ENCODE results near the gene TANGO6. TPM values are rescaled to one million over a fixed set of nuclear protein-coding genes. Genes with fewer than 3 reads are reported as not detected.

TANGO6 gene
- total RNA-seq, 1 donor from 2014 or later, result 3.7 TPM

- H3K9me3 ChIP-seq, result no peaks in the 10 kb centered on the region
- DNase-seq (ENCODE audit: low spot score in 2 of 2), result no peak
- no peak overlapping the region for H3K4me3 ChIP-seq
- no peak overlapping the region for H3K27ac ChIP-seq
- TF ChIP-seq CTCF (IDR thresholded peaks at IDR 0.05), result no peak
- intact Hi-C loops (cut with DNase I), result no loop called here
- H3K27me3 ChIP-seq, result no peaks in the 10 kb centered on the region
- H3K36me3 ChIP-seq, result no peaks in the 10 kb centered on the region
- H3K4me1 ChIP-seq, result no peaks in the 10 kb centered on the region
Measured at GRCh38 chr16:69033151-69033949, 190.0 kb downstream of the TANGO6 start.

- DNase-seq (ENCODE audit: low spot score in 2 of 2), result no peak
- intact Hi-C loops (cut with DNase I), result no loop called here
- H3K27me3 ChIP-seq, result no peaks in the 10 kb centered on the region
- no peaks in the 10 kb centered on the region for H3K4me1 ChIP-seq
- peaks cover 0 to 6% of the 10 kb centered on the region in 2 donors for H3K36me3 ChIP-seq
- no peaks in the 10 kb centered on the region for H3K9me3 ChIP-seq
- no peak overlapping the region for H3K4me3 ChIP-seq
- TF ChIP-seq CTCF (IDR thresholded peaks at IDR 0.05), result no peak
- no peak overlapping the region for H3K27ac ChIP-seq
Measured at GRCh38 chr16:69035375-69035774, 192.0 kb downstream of the TANGO6 start.

GRCh38 chr16:69036399-69037091 is 193.2 kb downstream of the TANGO6 start:
- DNase-seq (ENCODE audit: low spot score in 2 of 2), result no peak
- Histone ChIP-seq H3K27me3 (no peaks in the 10 kb centered on the region), H3K36me3 (peaks cover 7 to 16% of the 10 kb centered on the region in 2 donors), H3K4me3 (no peak overlapping the region), H3K27ac (no peak overlapping the region), H3K9me3 (no peaks in the 10 kb centered on the region), H3K4me1 (no peaks in the 10 kb centered on the region)
- no peak for TF ChIP-seq CTCF (IDR thresholded peaks at IDR 0.05)
- intact Hi-C loops (cut with DNase I), result no loop called here

GRCh38 chr16:69037373-69038160 is 194.2 kb downstream of the TANGO6 start:
- Histone ChIP-seq H3K27me3 (no peaks in the 10 kb centered on the region), H3K4me3 (no peak overlapping the region), H3K27ac (no peak overlapping the region), H3K36me3 (peaks cover 7 to 25% of the 10 kb centered on the region in 2 donors), H3K9me3 (no peaks in the 10 kb centered on the region), H3K4me1 (no peaks in the 10 kb centered on the region)
- no peak for TF ChIP-seq CTCF (IDR thresholded peaks at IDR 0.05)
- DNase-seq (ENCODE audit: low spot score in 2 of 2), result no peak
- intact Hi-C loops (cut with DNase I), result no loop called here

- Histone ChIP-seq H3K9me3 (no peaks in the 10 kb centered on the region), H3K36me3 (peaks cover 14 to 31% of the 10 kb centered on the region in 2 donors), H3K27me3 (no peaks in the 10 kb centered on the region), H3K4me1 (no peaks in the 10 kb centered on the region), H3K4me3 (no peak overlapping the region), H3K27ac (no peak overlapping the region)
- intact Hi-C loops (cut with DNase I), result no loop called here
- no peak for TF ChIP-seq CTCF (IDR thresholded peaks at IDR 0.05)
- DNase-seq (ENCODE audit: low spot score in 2 of 2), result no peak
Measured at GRCh38 chr16:69039333-69039941, 196.1 kb downstream of the TANGO6 start.

Data from ascending aorta (tissue), 2 donors.